ENCODE results near the gene OAT. TPM values are rescaled to one million over a fixed set of nuclear protein-coding genes. Genes with fewer than 3 reads are reported as not detected.
A peak's percentile ranks its signal among the peaks of the same experiment; 100 is the strongest.

The OAT gene
- total RNA-seq, 1 donor from 2014 or later: 106 TPM

- Histone ChIP-seq H3K27me3 (ENCODE audit: control insufficient read depth in 3 of 3, insufficient read depth in 3 of 3, low read length in 3 of 3) (peaks cover 2 to 13% (median 6%) of the 10 kb centered on the region in 3 donors), H3K27ac (ENCODE audit: low read depth, low read length) (no peak overlapping the region), H3K4me1 (ENCODE audit: control insufficient read depth in 3 of 3, insufficient read depth in 3 of 3, low read length in 3 of 3) (no peaks in the 10 kb centered on the region), H3K9me3 (ENCODE audit: control insufficient read depth in 3 of 3, low read length in 3 of 3) (no peaks in the 10 kb centered on the region), H3K9ac (ENCODE audit: low read depth in 1 of 3, low read length in 3 of 3) (no peak overlapping the region), H3K36me3 (ENCODE audit: control insufficient read depth in 3 of 3, insufficient read depth in 3 of 3, low read length in 3 of 3) (no peaks in the 10 kb centered on the region), H3K4me3 (ENCODE audit: low read length in 3 of 3) (no peak overlapping the region)
Observed at GRCh38 chr10:124428207-124428777, 9.6 kb upstream of the OAT start.

GRCh38 chr10:124425227-124425962 lies 6.7 kb upstream of the OAT start:
- Histone ChIP-seq H3K9ac (ENCODE audit: low read depth in 1 of 3, low read length in 3 of 3) (no peak overlapping the region), H3K27me3 (ENCODE audit: control insufficient read depth in 3 of 3, insufficient read depth in 3 of 3, low read length in 3 of 3) (peaks cover 6 to 13% (median 9%) of the 10 kb centered on the region in 3 donors), H3K4me1 (ENCODE audit: control insufficient read depth in 3 of 3, insufficient read depth in 3 of 3, low read length in 3 of 3) (no peaks in the 10 kb centered on the region), H3K9me3 (ENCODE audit: control insufficient read depth in 3 of 3, low read length in 3 of 3) (no peaks in the 10 kb centered on the region), H3K36me3 (ENCODE audit: control insufficient read depth in 3 of 3, insufficient read depth in 3 of 3, low read length in 3 of 3) (no peaks in the 10 kb centered on the region), H3K27ac (ENCODE audit: low read depth, low read length) (no peak overlapping the region), H3K4me3 (ENCODE audit: low read length in 3 of 3) (no peak overlapping the region)

- Histone ChIP-seq H3K36me3 (ENCODE audit: control insufficient read depth in 3 of 3, insufficient read depth in 3 of 3, low read length in 3 of 3) (no peaks in the 10 kb centered on the region), H3K27me3 (ENCODE audit: control insufficient read depth in 3 of 3, insufficient read depth in 3 of 3, low read length in 3 of 3) (peaks cover 4 to 15% (median 13%) of the 10 kb centered on the region in 3 donors), H3K27ac (ENCODE audit: low read depth, low read length) (no peak overlapping the region), H3K4me3 (ENCODE audit: low read length in 3 of 3) (no peak overlapping the region), H3K4me1 (ENCODE audit: control insufficient read depth in 3 of 3, insufficient read depth in 3 of 3, low read length in 3 of 3) (peaks cover 3 to 4% (median 4%) of the 10 kb centered on the region in 3 donors), H3K9me3 (ENCODE audit: control insufficient read depth in 3 of 3, low read length in 3 of 3) (no peaks in the 10 kb centered on the region), H3K9ac (ENCODE audit: low read depth in 1 of 3, low read length in 3 of 3) (no peak overlapping the region)
Observed at GRCh38 chr10:124423813-124424212, 5.1 kb upstream of the OAT start.

GRCh38 chr10:124422742-124423141 lies 4.0 kb upstream of the OAT start:
- no peak overlapping the region for H3K9ac ChIP-seq (ENCODE audit: low read depth in 1 of 3, low read length in 3 of 3)
- peaks cover 3 to 6% (median 4%) of the 10 kb centered on the region in 3 donors for H3K4me1 ChIP-seq (ENCODE audit: control insufficient read depth in 3 of 3, insufficient read depth in 3 of 3, low read length in 3 of 3)
- H3K27me3 ChIP-seq (ENCODE audit: control insufficient read depth in 3 of 3, insufficient read depth in 3 of 3, low read length in 3 of 3): peaks cover 0 to 15% (median 13%) of the 10 kb centered on the region in 3 donors
- H3K4me3 ChIP-seq (ENCODE audit: low read length in 3 of 3): no peak overlapping the region
- no peaks in the 10 kb centered on the region for H3K9me3 ChIP-seq (ENCODE audit: control insufficient read depth in 3 of 3, low read length in 3 of 3)
- H3K27ac ChIP-seq (ENCODE audit: low read depth, low read length): no peak overlapping the region
- H3K36me3 ChIP-seq (ENCODE audit: control insufficient read depth in 3 of 3, insufficient read depth in 3 of 3, low read length in 3 of 3): no peaks in the 10 kb centered on the region

GRCh38 chr10:124420254-124420653 lies 1.5 kb upstream of the OAT start:
- Histone ChIP-seq H3K27me3 (ENCODE audit: control insufficient read depth in 3 of 3, insufficient read depth in 3 of 3, low read length in 3 of 3) (peaks cover 0 to 15% (median 7%) of the 10 kb centered on the region in 3 donors), H3K9ac (ENCODE audit: low read depth in 1 of 3, low read length in 3 of 3) (no peak overlapping the region), H3K4me1 (ENCODE audit: control insufficient read depth in 3 of 3, insufficient read depth in 3 of 3, low read length in 3 of 3) (peaks cover 18 to 22% (median 21%) of the 10 kb centered on the region in 3 donors), H3K4me3 (ENCODE audit: low read length in 3 of 3) (no peak overlapping the region), H3K9me3 (ENCODE audit: control insufficient read depth in 3 of 3, low read length in 3 of 3) (no peaks in the 10 kb centered on the region), H3K27ac (ENCODE audit: low read depth, low read length) (no peak overlapping the region), H3K36me3 (ENCODE audit: control insufficient read depth in 3 of 3, insufficient read depth in 3 of 3, low read length in 3 of 3) (no peaks in the 10 kb centered on the region)

GRCh38 chr10:124419635-124420034 lies 912 bp upstream of the OAT start:
- Histone ChIP-seq H3K27me3 (ENCODE audit: control insufficient read depth in 3 of 3, insufficient read depth in 3 of 3, low read length in 3 of 3) (peaks cover 0 to 15% (median 7%) of the 10 kb centered on the region in 3 donors), H3K4me3 (ENCODE audit: low read length in 3 of 3) (peak overlapping the region in 1 of 3 donors; percentile 76), H3K4me1 (ENCODE audit: control insufficient read depth in 3 of 3, insufficient read depth in 3 of 3, low read length in 3 of 3) (peaks cover 23 to 24% (median 23%) of the 10 kb centered on the region in 3 donors), H3K9me3 (ENCODE audit: control insufficient read depth in 3 of 3, low read length in 3 of 3) (no peaks in the 10 kb centered on the region), H3K27ac (ENCODE audit: low read depth, low read length) (no peak overlapping the region), H3K36me3 (ENCODE audit: control insufficient read depth in 3 of 3, insufficient read depth in 3 of 3, low read length in 3 of 3) (no peaks in the 10 kb centered on the region), H3K9ac (ENCODE audit: low read depth in 1 of 3, low read length in 3 of 3) (no peak overlapping the region)

GRCh38 chr10:124417895-124418725 lies 613 bp downstream of the OAT start:
- Histone ChIP-seq H3K36me3 (ENCODE audit: control insufficient read depth in 3 of 3, insufficient read depth in 3 of 3, low read length in 3 of 3) (no peaks in the 10 kb centered on the region), H3K9me3 (ENCODE audit: control insufficient read depth in 3 of 3, low read length in 3 of 3) (no peaks in the 10 kb centered on the region), H3K4me1 (ENCODE audit: control insufficient read depth in 3 of 3, insufficient read depth in 3 of 3, low read length in 3 of 3) (peaks cover 23 to 33% (median 33%) of the 10 kb centered on the region in 3 donors), H3K4me3 (ENCODE audit: low read length in 3 of 3) (peak overlapping the region; percentile 76 to 79 (median 79)), H3K9ac (ENCODE audit: low read depth in 1 of 3, low read length in 3 of 3) (peak overlapping the region; percentile 74 to 88 (median 83)), H3K27ac (ENCODE audit: low read depth, low read length) (peak overlapping the region; percentile 87), H3K27me3 (ENCODE audit: control insufficient read depth in 3 of 3, insufficient read depth in 3 of 3, low read length in 3 of 3) (peaks cover 0 to 12% (median 0%) of the 10 kb centered on the region in 3 donors)

- H3K9ac ChIP-seq (ENCODE audit: low read depth in 1 of 3, low read length in 3 of 3): peak overlapping the region in 1 of 3 donors; percentile 9
- H3K4me1 ChIP-seq (ENCODE audit: control insufficient read depth in 3 of 3, insufficient read depth in 3 of 3, low read length in 3 of 3): peaks cover 23 to 33% (median 33%) of the 10 kb centered on the region in 3 donors
- H3K27ac ChIP-seq (ENCODE audit: low read depth, low read length): peak overlapping the region; percentile 49
- H3K4me3 ChIP-seq (ENCODE audit: low read length in 3 of 3): peak overlapping the region; percentile 6 to 65 (median 35)
- H3K9me3 ChIP-seq (ENCODE audit: control insufficient read depth in 3 of 3, low read length in 3 of 3): no peaks in the 10 kb centered on the region
- H3K27me3 ChIP-seq (ENCODE audit: control insufficient read depth in 3 of 3, insufficient read depth in 3 of 3, low read length in 3 of 3): peaks cover 0 to 7% (median 0%) of the 10 kb centered on the region in 3 donors
- peaks cover 0 to 3% (median 0%) of the 10 kb centered on the region in 3 donors for H3K36me3 ChIP-seq (ENCODE audit: control insufficient read depth in 3 of 3, insufficient read depth in 3 of 3, low read length in 3 of 3)
Observed at GRCh38 chr10:124416733-124417132, 2.0 kb downstream of the OAT start.

- peak overlapping the region; percentile 49 for H3K27ac ChIP-seq (ENCODE audit: low read depth, low read length)
- H3K9me3 ChIP-seq (ENCODE audit: control insufficient read depth in 3 of 3, low read length in 3 of 3): no peaks in the 10 kb centered on the region
- H3K9ac ChIP-seq (ENCODE audit: low read depth in 1 of 3, low read length in 3 of 3): peak overlapping the region in 1 of 3 donors; percentile 58
- H3K4me1 ChIP-seq (ENCODE audit: control insufficient read depth in 3 of 3, insufficient read depth in 3 of 3, low read length in 3 of 3): peaks cover 23 to 33% (median 33%) of the 10 kb centered on the region in 3 donors
- H3K4me3 ChIP-seq (ENCODE audit: low read length in 3 of 3): peak overlapping the region in 1 of 3 donors; percentile 46
- peaks cover 5 to 12% (median 10%) of the 10 kb centered on the region in 3 donors for H3K36me3 ChIP-seq (ENCODE audit: control insufficient read depth in 3 of 3, insufficient read depth in 3 of 3, low read length in 3 of 3)
- peaks cover 0 to 4% (median 0%) of the 10 kb centered on the region in 3 donors for H3K27me3 ChIP-seq (ENCODE audit: control insufficient read depth in 3 of 3, insufficient read depth in 3 of 3, low read length in 3 of 3)
Observed at GRCh38 chr10:124415210-124415609, 3.5 kb downstream of the OAT start.

All from skeletal muscle tissue (tissue), 4 donors.